Measurements from ENCODE around the gene GULP1. TPM values are rescaled to one million over a fixed set of nuclear protein-coding genes. Genes with fewer than 3 reads are reported as not detected.
"Not testable (repeated sequence)": the region's sequence is repeated elsewhere in the genome, so short reads cannot be mapped to it uniquely, and the experiment has no call there.

GULP1 gene
- total RNA-seq, 1 experiment from 2014 or later, result 163 TPM

DNA sequence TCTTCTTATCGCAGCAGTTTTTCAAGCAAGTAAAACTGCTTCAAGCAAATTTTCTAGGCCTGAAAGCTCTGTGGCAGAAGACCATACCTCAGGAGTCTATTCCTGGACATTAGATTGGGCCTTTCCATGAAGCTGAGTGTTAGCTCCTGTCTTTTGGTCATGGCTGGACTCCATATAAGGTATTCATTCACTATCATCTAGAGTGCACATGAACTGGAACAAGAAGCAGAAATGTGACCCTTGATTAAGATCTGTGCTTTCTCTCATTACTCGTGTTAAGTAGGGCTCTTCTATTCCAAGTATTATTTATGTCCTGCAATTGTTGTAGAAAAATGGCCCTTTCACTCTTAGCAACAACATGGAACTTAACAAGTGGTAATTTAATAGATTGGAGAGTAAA is 5.9 kb upstream of the GULP1 start:
- no peak for DNase-seq (ENCODE audit: low spot score)
- in situ Hi-C loops (cut with HindIII; ENCODE audit: low sequenced_read_pairs), result no loop called here

DNA sequence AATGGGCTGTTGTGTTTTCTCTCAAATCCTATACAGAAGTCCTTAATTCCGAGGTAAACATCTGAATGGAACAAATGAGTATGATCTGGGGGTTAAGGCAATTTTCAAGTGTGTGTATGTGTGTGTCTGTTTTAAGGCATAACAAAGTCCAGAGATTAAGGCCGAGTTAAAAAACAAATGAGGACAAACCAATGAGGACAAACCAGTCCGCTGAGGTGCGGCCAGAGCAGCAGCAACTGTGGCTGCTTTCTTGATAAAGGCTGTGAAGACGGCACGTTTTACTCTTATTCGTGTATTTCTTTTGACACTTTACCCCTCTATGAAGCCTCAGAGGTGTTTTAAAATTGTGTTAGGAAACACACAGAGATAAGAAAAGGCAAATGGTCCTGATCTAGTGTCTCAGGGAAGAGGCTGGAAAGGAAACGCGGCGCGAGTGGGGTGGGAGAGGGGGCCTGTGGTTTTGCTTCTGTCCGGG is 495 bp upstream of the GULP1 start:
- DNase-seq (ENCODE audit: low spot score), result no peak
- in situ Hi-C loops (cut with HindIII; ENCODE audit: low sequenced_read_pairs), result no loop called here

DNA sequence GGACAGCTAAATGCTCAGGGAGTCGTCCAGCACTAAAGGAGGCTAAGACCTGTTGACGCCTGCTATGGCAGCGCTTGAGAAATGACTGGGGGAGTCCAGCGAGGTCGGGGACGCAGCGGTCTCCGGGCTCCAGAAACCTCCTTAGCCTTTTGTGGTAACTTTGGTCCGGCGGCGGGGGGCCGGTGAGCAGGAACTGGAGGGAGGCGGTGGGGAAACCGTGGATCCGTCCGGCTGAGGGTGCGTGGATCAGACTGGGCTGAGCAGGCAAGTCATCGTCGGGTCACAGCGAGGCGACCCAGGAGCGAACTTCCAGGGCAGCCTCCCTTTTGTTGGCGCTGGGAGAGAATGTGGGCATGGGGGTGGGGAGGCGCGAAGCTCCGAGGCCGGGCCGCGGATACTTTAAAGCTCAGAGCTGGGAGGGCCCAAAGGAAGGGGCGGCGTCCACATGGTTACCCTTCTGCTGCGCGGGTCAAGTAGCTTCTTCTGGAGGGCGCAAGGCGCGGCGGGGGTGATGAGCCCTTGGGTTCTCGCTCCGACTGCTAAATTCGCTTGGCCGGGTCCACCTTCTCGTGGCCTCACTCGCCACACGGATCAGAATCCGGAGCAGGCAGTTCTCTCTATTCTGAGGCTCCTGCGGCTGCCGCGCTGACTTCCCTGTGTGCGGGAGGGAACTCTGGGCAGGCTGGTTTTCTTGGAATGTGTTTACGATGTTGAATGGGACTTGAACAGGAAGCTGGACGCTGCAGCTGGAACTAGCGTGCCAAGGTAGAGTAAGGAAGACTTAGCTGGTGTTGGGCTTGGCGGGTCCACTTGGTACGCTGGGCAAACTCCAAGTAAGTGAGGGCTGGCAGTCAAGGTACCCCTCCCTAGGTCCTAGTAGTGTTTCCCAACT is 920 bp downstream of the GULP1 start:
- in situ Hi-C loops (cut with HindIII; ENCODE audit: low sequenced_read_pairs), result no loop called here
- peak; percentile 41 for DNase-seq (ENCODE audit: low spot score)

DNA sequence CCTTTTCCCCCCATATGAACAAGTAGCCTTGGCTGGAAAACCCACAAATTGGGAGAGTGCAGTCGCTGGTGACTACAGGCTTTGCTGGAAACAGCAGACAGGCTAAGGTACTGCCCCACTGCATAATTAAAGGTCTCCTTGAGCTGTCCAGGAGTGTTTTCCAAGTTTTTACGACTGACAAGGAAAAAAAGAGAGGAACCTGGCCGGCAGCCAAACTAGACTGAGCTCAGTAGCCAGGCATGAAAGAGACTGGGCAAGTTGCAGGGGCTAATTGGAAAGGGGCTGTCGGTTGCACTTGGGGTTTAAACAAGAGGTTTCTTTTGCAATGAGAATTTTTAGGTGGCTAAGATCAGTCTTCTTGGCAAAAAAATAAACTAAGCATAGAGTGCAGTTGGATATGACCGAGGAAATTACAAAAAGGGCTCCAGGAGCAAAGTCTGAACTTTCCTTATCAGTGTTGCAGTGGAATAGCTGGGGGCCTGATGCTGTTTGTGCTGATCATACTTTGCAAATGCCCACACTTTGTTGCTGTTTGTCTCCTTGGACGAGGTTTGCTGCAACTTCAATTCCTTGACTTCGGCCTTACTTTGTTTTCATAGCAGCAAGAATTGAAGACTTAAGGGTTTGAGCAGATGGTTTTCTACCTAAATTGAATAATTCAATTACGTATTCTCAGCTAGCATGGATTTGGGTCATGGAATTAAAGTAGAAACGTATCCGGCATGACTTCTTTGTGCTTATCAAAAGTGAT is 2.1 kb downstream of the GULP1 start:
- in situ Hi-C loops (cut with HindIII; ENCODE audit: low sequenced_read_pairs), result no loop called here

DNA sequence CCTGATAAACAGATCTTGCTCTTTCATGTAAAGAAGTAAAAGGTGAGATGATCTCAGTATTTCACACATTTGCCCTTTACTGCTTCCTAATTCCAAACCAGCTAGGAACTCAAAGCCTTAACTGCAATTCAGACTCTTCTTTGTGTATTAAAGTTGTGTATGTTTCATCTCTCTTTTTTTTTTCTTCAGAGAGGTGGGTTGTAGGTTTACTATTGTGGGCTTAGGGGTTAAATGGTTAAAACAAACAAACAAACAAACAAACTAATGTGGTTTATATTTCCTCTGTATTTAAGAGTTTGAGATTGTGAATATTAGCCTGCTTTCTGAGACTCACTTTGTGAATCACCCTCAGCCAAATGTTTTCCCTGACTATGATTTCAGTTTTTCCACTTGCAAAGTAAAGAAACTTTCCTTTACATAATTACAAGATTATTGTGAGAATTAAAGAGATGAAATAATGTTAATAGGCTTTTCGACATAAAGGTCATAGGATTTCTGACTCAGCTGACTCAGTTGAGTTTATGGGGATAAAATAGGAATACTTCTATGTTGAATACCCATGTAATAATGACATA is 2.8 kb downstream of the GULP1 start:
- in situ Hi-C loops (cut with HindIII; ENCODE audit: low sequenced_read_pairs), result no loop called here
- DNase-seq (ENCODE audit: low spot score), result no peak

More for the DNA sequence above, 2.1 kb downstream of the GULP1 start:
- peak; percentile 63 for DNase-seq (ENCODE audit: low spot score)

DNA sequence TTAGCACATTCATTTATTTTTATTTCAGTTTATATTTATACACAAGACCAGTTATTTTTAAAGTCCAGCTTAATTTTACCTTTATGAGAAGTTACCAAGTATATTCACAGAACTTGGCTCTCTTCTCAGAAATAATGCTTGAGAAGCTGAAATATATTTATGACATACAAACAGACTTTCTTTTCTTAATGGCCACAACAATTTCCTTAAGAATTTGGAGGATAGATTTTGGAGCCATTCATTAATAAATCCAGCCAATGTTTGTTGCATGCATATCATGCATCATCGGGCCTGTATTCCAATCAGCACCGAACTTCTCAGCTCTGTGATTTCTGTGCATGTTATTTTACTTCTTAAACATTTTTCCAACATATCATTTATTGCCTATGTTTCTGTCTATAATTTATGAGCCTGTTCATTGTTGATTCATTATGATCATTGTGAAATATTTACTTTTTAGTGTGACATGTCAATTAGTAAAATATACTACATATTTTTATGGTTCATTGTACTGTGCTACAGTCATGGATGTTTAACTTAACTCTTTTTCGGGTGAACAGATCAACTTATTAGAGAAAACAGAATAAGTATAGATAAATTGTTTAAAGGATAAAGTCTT is 3.5 kb downstream of the GULP1 start:
- DNase-seq (ENCODE audit: low spot score), result no peak
- in situ Hi-C loops (cut with HindIII; ENCODE audit: low sequenced_read_pairs), result no loop called here

DNA sequence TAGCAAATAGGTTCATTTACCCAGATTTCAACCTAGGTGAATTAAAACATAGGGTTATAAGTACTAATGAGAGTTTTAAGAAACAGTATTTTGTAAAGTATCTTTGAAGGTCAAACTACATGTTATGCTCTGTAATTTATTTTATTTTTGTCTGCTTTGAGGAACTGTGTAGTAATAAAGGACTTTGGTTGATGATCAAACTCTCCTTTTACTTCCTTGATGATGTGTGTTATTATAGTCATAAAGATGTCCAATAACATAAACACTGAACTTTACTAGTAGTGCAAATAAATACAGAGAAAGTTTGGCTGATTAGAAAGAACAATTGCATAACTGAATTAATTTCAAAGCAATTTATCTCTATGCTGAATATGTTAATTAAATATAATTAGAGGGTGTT is 6.3 kb downstream of the GULP1 start:
- in situ Hi-C loops (cut with HindIII; ENCODE audit: low sequenced_read_pairs), result no loop called here
- DNase-seq (ENCODE audit: low spot score), result no peak

DNA sequence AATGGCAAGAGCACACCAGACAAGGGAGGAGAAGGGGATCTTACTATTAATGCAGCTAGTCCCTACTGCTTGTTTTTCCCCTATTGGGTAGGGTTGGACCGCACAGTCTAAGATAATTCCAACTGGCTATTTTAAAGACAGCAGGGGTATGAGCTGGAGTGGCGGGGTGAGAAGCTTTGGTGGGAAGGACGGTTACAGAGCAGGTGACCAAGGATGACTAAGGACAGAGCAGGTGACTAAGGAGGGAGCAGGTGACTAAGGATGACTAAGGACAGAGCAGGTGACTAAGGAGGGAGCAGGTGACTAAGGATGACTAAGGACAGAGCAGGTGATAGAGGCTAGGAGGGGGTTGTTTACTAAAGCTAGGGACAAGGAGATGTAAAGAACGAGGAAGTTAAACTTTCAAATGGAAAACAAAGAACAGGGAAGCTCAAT is 7.3 kb downstream of the GULP1 start:
- DNase-seq (ENCODE audit: low spot score); in situ Hi-C loops (cut with HindIII; ENCODE audit: low sequenced_read_pairs): not testable (repeated sequence)

DNA sequence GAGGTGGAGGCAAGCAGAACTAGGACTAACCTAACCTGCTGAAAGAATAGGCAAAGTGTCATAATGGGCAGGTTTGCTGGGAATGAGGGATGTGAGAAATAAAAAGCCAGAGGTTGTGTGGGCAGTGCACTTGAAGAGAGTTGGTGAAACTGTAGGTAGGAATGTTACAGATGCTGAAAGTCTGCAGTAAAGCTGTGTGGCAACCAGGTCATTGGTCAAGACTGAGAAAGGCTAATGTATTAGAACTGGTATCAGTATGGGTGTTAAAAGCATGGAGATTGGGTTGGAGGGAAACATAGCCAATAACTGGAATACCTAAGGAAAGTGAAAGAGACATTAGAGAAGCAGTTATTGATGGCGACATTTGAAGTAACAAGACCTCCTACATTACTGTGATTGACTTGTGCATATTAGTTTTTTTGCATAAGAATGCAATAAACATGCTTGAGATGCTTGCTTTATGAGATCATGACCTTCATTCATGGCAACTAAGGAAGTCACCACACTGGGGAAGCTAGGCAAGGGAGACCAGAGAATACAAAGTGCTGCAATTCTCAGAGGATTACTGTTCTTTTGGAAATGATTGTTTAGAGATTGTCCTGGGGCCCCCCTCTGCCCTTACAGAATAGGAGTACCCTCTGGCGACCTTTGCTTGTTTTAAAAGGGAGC is 11.8 kb downstream of the GULP1 start:
- in situ Hi-C loops (cut with HindIII; ENCODE audit: low sequenced_read_pairs), result no loop called here

DNA sequence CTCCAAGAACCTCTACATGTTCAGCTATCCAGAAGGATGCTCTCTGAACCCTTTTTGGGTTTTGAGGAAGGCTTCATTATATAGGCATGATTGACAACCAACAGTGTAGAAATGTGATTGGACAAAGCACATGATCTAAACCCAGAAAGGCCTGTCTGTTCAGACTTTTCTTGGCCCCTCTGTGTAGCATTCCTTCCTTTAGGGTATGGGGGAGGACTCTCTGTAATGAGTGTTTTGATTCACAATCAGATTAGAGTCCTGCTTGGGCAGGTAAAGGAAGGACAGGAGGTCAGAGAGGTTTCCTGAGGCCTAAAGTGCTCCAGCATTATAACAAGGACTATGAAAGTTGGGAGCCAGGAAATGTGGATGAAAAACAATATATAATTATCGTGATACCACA is 13.6 kb downstream of the GULP1 start:
- in situ Hi-C loops (cut with HindIII; ENCODE audit: low sequenced_read_pairs), result no loop called here

More for the DNA sequence above, 11.8 kb downstream of the GULP1 start:
- DNase-seq (ENCODE audit: low spot score), result peak; percentile 72

DNA sequence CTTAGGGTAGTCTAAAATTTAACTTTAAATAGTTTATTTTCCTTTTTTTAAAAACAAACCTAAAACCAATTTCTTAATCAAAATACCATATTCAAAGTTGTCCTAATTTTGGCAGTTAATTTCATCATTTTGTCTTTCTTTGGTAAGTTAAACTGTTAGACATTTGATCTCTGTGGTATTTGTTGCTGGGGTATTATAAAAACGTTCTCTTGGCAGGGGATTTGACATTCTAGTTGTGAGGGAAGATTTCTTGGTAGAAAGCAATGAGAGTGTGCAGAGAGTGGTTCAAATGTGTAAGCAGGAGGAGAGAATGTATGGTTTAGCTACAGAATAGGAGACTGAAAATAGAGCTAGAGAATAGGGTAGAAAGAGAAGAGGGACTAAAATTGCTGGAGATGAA is 14.6 kb downstream of the GULP1 start:
- no peak for DNase-seq (ENCODE audit: low spot score)
- in situ Hi-C loops (cut with HindIII; ENCODE audit: low sequenced_read_pairs), result no loop called here

More for the DNA sequence above, 13.6 kb downstream of the GULP1 start:
- DNase-seq (ENCODE audit: low spot score), result no peak

DNA sequence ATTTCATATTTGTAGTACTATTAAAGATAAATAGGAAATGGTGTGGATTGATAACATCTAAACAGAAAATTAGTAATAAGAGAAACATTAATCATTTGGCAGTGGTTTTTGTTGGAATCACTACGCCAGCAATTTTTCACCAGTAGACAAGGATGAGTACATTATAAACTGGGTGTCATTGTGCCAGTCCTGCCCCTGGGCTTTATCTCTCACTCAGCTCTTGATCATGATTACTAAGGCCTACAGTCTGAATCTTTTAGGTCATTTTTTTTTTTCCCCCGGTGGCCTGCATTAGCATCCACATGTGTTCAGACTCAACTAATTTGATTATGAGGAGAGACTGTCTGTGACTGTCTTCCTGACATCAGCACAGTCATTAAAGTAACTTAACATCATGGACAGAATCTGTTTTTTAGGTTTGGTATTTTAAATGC is 16.2 kb downstream of the GULP1 start:
- DNase-seq (ENCODE audit: low spot score), result no peak
- in situ Hi-C loops (cut with HindIII; ENCODE audit: low sequenced_read_pairs), result no loop called here

DNA sequence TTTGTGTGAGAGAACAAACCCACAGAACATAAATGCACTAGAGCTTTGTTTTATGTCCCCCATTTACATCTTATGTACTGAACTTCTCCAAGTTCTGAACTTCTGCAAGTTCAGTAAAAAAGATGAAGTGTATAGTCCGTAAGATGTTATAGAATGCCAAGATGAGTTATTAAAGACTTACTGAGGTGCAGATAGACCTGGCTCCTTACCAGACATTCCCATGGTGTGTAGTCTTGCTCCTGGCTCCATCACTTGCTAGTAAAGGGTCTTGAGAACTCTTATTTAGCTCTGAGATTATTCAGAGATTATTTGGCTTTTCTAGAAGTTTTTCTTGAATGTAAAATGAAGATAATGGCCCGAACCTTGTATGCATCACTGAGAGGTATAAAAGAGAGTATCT is 16.8 kb downstream of the GULP1 start:
- DNase-seq (ENCODE audit: low spot score), result no peak
- in situ Hi-C loops (cut with HindIII; ENCODE audit: low sequenced_read_pairs), result no loop called here

DNA sequence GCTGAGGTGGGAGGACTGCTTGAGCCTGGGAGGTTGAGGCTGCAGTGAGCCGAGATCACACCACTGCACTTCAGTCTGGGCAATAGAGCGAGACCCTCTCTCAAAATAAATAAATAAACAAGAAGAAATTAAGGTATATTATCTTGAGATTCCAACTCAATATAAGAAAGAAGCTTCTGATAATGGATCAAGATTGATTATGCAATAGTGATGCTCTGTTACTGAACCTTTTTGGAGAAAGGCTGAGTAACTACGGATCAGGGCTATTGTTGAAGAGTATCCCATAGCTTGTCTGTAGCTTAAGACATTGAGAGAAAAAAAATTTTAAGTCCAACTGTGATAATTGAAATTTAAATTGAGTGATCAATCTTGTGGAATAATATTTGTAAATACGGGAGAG is 17.7 kb downstream of the GULP1 start:
- DNase-seq (ENCODE audit: low spot score), result no peak
- in situ Hi-C loops (cut with HindIII; ENCODE audit: low sequenced_read_pairs), result no loop called here

DNA sequence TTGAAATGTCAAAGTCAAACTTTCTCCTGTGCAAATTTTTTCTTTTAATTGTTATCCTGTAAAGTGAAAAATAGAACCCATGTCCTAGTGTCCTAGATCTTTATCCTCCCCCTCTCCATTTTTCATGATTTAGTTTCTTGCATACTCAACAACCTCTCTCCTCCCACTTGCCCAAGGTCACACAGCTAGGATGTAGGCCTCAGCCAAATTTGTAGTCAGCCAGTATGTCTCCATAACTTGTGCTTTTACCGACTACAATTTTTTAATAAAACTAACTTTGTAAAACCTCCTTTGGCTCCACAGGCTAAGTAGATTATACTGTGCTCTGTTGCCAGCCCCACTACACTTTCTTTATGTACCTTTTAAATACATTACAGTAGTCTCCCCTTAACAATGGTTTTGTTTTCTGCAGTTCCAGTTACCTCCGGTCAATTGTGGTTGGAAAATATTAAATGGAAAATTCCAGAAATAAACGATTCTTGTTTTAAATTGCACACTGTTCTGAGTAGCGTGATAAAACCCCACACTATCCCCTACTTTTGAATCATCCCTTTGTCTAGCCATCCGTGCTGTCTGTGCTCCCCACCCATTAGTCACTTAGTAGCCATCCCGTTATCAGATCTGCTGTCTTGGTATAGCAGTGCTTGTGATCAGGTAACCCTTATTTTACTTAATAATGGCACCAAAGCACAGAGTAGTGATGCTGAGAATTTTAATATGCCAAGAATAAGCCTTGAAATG is 22.8 kb downstream of the GULP1 start:
- in situ Hi-C loops (cut with HindIII; ENCODE audit: low sequenced_read_pairs), result no loop called here
- no peak for DNase-seq (ENCODE audit: low spot score)

DNA sequence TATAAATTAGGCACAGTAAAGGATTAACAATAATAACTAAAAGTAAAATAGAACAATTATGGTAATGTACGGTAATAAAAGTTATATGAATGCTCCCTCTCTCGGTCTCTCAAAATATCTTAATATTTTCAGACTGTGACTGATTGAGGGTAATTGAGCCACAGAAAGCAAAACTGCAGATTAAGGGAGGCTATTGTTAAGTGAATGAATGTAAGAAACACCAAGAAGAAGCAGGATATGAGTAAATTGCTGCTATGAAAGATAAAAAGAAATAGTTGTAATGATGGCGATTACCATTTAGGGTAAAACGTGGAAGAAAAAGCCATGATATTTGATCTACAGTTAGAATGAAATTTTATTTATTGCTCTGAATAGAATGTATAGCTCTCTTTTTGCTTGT is 24.1 kb downstream of the GULP1 start:
- no peak for DNase-seq (ENCODE audit: low spot score)
- in situ Hi-C loops (cut with HindIII; ENCODE audit: low sequenced_read_pairs), result no loop called here

DNA sequence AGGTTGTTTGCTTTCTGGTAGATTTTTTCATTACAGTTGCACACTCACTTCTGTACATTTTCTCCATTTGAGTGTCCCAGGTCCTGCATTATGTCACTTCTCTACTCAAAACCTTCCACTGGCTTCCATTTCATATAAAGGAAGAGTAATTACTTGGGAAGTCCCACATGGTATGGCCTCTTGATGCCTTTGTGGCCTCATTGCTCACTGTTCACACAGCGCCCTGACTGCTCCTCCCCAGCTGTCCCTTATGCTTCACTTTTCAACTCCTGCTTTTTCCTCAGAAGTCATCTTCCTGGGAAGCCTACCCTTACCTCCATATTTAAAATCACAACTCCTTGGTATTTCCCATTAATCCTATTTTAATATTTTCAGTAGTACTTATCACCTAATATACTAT is 24.7 kb downstream of the GULP1 start:
- in situ Hi-C loops (cut with HindIII; ENCODE audit: low sequenced_read_pairs), result no loop called here
- DNase-seq (ENCODE audit: low spot score), result no peak

DNA sequence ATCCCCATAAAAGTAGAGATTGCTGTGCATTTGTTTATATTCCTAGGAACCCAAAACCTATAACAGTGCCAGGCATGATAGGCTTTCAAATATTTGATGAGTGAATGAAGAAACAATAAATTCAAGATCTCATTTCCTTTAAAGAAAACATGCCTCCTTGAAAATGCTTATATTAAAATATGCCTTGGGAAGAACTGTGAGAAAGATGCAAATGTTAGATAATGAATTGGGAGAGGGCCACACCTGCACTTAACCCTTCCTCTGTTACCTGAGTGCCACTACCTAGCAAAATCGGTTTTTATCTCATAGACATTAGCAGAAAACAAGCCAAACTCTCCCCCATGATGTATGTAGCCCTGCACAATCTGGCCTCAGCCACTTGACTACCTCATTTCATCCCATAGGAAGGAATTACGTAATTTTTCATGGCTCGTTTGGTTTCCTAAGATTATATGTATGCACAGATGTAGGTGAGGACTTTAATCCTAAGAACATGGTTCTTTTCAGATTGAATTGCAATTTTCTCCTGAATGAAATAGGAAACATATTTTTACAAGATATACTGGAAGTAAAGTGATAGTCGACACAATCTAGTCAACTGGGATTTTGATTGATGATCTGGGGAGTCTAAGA is 25.2 kb downstream of the GULP1 start:
- in situ Hi-C loops (cut with HindIII; ENCODE audit: low sequenced_read_pairs), result no loop called here
- no peak for DNase-seq (ENCODE audit: low spot score)
